ENCODE measurements around the gene PDE9A. TPM values are rescaled to one million over a fixed set of nuclear protein-coding genes. Genes with fewer than 3 reads are reported as not detected.
"Not testable (repeated sequence)": the region's sequence is repeated elsewhere in the genome, so short reads cannot be mapped to it uniquely, and the experiment has no call there.

Gene PDE9A
- total RNA-seq, 6 experiments from 2014 or later = not detected

DNA sequence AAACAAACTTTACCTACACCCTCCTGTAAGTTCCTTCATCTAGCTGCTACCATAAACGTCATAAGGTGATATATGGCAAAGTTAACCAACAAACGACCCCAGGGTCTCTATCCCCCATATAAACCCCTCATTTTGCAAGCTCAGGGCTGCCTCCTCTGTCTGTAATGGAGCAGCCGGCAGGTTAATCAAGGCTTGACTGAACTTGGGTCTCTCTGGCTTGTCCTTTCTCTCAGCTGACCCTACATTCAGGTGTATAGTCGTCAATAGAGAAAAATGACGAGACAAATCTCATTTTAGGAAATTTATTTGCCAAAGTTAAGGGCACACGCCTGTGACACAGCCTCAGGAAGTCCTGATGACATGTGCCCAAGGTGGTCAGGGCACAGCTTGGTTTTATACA lies 158.5 kb downstream of the PDE9A start:
- Mint-ChIP-seq H3K9me3 (peaks cover 3% of the 10 kb centered on the region), H3K27ac (no peak overlapping the region), H3K4me3 (no peak overlapping the region), H3K36me3 (ENCODE audit: low read depth) (no peaks in the 10 kb centered on the region; the same call in 1 of the 2 replicates), H3K27me3 (ENCODE audit: insufficient read depth) (peaks cover 26% of the 10 kb centered on the region), H3K4me1 (ENCODE audit: low read depth) (no peaks in the 10 kb centered on the region)
- no peak for DNase-seq
- TF ChIP-seq, protein P1, sequence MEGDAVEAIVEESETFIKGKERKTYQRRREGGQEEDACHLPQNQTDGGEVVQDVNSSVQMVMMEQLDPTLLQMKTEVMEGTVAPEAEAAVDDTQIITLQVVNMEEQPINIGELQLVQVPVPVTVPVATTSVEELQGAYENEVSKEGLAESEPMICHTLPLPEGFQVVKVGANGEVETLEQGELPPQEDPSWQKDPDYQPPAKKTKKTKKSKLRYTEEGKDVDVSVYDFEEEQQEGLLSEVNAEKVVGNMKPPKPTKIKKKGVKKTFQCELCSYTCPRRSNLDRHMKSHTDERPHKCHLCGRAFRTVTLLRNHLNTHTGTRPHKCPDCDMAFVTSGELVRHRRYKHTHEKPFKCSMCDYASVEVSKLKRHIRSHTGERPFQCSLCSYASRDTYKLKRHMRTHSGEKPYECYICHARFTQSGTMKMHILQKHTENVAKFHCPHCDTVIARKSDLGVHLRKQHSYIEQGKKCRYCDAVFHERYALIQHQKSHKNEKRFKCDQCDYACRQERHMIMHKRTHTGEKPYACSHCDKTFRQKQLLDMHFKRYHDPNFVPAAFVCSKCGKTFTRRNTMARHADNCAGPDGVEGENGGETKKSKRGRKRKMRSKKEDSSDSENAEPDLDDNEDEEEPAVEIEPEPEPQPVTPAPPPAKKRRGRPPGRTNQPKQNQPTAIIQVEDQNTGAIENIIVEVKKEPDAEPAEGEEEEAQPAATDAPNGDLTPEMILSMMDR (IDR thresholded peaks at IDR 0.05) = no peak

DNA sequence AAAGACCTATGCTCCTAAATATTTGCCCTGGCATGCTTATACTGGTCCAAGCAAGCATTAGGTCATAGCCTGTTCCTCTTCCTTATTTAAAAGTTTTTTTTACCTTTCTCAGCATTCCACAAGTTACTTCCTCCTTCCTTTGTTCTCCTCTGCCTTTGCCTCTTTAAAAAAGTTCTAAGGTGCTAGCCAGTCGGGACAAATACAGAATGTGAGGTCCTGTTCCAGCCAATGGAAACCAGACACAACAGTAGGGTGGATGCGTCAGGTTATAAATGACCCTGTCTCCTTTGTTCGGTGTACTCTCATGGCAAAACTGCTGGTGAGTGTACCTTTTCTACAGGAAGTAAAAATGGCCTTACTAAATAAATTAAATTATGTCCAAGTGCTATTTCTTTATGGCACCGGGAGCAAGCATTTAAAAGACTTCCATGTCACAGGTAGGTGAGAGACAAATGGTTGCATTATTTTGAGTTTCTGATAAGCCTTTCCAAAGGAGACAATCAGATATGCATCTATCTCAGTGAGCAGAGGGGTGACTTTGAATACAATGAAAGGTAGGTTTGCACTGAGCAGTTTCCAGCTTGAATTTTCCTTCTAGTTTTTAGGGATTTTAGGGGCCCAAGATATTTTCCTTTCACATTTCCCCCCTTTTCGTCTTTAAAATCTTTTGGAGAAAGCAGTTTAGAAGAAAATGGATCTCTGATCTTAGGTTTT lies 159.3 kb downstream of the PDE9A start:
- H3K4me3 Mint-ChIP-seq; DNase-seq; H3K36me3 Mint-ChIP-seq (ENCODE audit: low read depth); H3K9me3 Mint-ChIP-seq; H3K27ac Mint-ChIP-seq; H3K4me1 Mint-ChIP-seq (ENCODE audit: low read depth): not testable (repeated sequence)
- H3K27me3 Mint-ChIP-seq (ENCODE audit: insufficient read depth) = peaks cover 21% of the 10 kb centered on the region

DNA sequence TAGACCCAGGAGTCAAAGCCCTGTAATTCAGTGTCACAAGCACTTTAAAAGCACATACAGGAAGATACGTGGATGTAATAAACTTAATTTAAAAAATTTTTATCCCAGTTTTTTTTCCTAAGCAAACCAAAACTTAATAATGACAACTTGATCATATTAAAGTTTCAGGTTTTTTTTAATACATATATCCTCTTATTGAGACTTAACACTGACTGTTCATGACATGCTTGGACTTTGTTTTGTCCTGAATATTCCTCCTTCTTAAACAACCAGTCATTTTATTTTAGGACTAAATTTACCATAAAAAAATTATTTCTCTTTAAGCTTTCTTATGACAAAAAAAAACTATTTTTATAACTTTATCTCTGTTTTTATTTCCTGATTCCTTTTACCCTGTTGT lies 161.8 kb downstream of the PDE9A start:
- no peak overlapping the region for H3K4me3 Mint-ChIP-seq
- H3K9me3 Mint-ChIP-seq = peaks cover 3% of the 10 kb centered on the region
- H3K4me1 Mint-ChIP-seq (ENCODE audit: low read depth) = no peaks in the 10 kb centered on the region
- no peak overlapping the region for H3K27ac Mint-ChIP-seq
- H3K36me3 Mint-ChIP-seq (ENCODE audit: low read depth) = no peaks in the 10 kb centered on the region; the same call in 1 of the 2 replicates
- TF ChIP-seq, protein P1 (IDR thresholded peaks at IDR 0.05) = no peak
- peaks cover 15% of the 10 kb centered on the region for H3K27me3 Mint-ChIP-seq (ENCODE audit: insufficient read depth)
- no peak for DNase-seq

DNA sequence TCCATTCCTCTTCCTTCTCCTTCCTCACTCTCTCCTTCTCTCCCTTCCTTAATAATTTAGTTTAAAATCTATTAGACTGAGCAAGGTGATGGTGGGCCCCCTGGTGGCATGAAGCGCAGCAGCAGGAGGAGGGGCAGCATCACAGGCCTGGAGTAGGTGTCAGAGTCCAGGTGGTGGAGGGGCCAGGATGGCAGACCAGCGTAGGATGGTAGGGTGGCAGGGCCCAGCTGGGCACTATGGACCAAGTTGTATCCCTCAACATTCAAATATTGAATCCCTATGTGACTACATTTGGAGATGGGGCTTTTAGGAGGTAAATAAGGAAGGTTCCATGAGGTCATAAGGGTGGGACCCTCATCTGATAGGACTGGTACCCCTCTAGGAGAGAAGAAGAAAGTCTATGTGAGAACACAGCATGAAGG lies 164.9 kb downstream of the PDE9A start:
- H3K4me3 Mint-ChIP-seq = no peak overlapping the region
- peaks cover 9% of the 10 kb centered on the region for H3K27me3 Mint-ChIP-seq (ENCODE audit: insufficient read depth)
- H3K4me1 Mint-ChIP-seq (ENCODE audit: low read depth) = no peaks in the 10 kb centered on the region
- DNase-seq = peak; percentile 34
- TF ChIP-seq, protein P1 (IDR thresholded peaks at IDR 0.05) = peak; percentile 89
- H3K9me3 Mint-ChIP-seq = peaks cover 3% of the 10 kb centered on the region
- H3K27ac Mint-ChIP-seq = no peak overlapping the region
- no peaks in the 10 kb centered on the region; the same call in 1 of the 2 replicates for H3K36me3 Mint-ChIP-seq (ENCODE audit: low read depth)

DNA sequence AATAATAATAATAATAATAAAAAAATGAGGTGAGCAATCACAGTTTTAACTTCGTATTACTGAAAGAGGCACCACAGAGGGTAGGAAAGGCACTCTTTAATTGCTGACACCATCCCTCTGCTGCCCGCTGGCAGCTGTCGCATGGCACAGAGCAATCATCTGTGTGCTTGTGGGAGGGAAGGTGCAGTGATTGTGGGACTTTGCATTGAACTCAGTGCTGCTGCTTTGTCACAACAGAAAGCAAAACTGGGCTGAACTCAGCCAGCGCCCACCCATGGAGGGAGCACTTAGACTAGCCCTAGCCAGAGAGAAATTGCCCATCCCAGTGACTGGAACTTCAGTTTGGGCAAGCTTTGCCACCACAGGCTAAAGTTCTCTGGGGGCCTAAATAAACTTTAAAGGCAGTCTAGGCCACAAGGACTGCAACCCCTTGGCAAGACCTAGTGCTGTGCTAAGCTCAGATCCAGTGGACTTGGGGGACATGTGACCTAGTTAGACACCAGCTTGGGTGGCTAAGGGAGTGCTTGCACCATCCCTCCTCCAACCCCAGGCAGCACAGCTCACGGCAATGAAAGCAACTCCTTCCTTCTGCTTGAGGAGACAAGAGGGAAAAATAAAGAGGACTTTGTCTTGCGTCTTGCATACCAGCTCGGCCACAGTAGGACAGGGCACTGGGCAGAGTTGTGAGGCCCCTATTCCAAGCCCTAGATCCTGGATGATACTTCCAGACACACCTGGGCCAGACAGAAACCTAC lies 166.6 kb downstream of the PDE9A start:
- Mint-ChIP-seq H3K9me3 (peaks cover under 1% of the 10 kb centered on the region), H3K27me3 (ENCODE audit: insufficient read depth) (peaks cover 9% of the 10 kb centered on the region)

More for the DNA sequence above, 166.6 kb downstream of the PDE9A start:
- no peak for DNase-seq
- no peak overlapping the region for H3K4me3 Mint-ChIP-seq
- no peaks in the 10 kb centered on the region for H3K4me1 Mint-ChIP-seq (ENCODE audit: low read depth)
- H3K27ac Mint-ChIP-seq = no peak overlapping the region
- no peaks in the 10 kb centered on the region; the same call in 1 of the 2 replicates for H3K36me3 Mint-ChIP-seq (ENCODE audit: low read depth)
- TF ChIP-seq, protein P1 (IDR thresholded peaks at IDR 0.05) = no peak
